PC-3 (cell line): ENCODE data around the gene CCDC69.

Experiments used
- CTCF ChIP-seq: fragments of 300-600 bp; sonication (generic); conservative IDR thresholded peaks from 2 replicates; pipeline ENCODE4 v1.5.1; 2017; ENCODE audit warnings: antibody characterized with exemption, low read depth, mild to moderate bottlenecking, low read length
- EZH2 ChIP-seq: fragments of 300-600 bp; sonication (generic); IDR thresholded peaks from one replicate; pipeline ENCODE4 v1.6.1; 2017; ENCODE audit warnings: antibody characterized with exemption, mild to moderate bottlenecking, low read length; ENCODE audit not compliant: unreplicated experiment

- TF ChIP-seq EZH2 = no peak
- no peak for TF ChIP-seq CTCF
Measured at GRCh38 chr5:151216781-151217180, 7.1 kb downstream of the CCDC69 start.
